H7 (cell line): ENCODE measurements around the gene RNF224. TPM values are rescaled to one million over a fixed set of nuclear protein-coding genes. Genes with fewer than 3 reads are reported as not detected.

Experiments
- DNase-seq: peaks from one replicate; pipeline ENCODE4 v3.0.0; 2012
- H3K27me3 ChIP-seq: 2 replicates; pipeline ENCODE4 v1.6.0; 2011; ENCODE audit warnings: mild to moderate bottlenecking, low read length; ENCODE audit not compliant: control insufficient read depth, insufficient read depth
- H3K36me3 ChIP-seq: replicated peaks from 2 replicates; pipeline ENCODE4 v1.5.1; 2011; ENCODE audit warnings: low read length; ENCODE audit not compliant: control insufficient read depth, insufficient read depth
- H3K4me3 ChIP-seq: 2 replicates; pipeline ENCODE4 v1.5.1; 2011; ENCODE audit warnings: low read depth, mild to moderate bottlenecking, control low read depth, low read length, moderate library complexity; ENCODE audit not compliant: insufficient read depth
- total RNA-seq: library from RNA; depleted of rRNA; stranded (reverse); fragments of >200 nt; shearing (Covaris generic); gene quantifications from 2 replicates; pipeline ENCODE4 v1.2.3, GENCODE V29; 2014

RNF224 gene
- total RNA-seq, 1 experiment from 2014 or later = not detected

DNA sequence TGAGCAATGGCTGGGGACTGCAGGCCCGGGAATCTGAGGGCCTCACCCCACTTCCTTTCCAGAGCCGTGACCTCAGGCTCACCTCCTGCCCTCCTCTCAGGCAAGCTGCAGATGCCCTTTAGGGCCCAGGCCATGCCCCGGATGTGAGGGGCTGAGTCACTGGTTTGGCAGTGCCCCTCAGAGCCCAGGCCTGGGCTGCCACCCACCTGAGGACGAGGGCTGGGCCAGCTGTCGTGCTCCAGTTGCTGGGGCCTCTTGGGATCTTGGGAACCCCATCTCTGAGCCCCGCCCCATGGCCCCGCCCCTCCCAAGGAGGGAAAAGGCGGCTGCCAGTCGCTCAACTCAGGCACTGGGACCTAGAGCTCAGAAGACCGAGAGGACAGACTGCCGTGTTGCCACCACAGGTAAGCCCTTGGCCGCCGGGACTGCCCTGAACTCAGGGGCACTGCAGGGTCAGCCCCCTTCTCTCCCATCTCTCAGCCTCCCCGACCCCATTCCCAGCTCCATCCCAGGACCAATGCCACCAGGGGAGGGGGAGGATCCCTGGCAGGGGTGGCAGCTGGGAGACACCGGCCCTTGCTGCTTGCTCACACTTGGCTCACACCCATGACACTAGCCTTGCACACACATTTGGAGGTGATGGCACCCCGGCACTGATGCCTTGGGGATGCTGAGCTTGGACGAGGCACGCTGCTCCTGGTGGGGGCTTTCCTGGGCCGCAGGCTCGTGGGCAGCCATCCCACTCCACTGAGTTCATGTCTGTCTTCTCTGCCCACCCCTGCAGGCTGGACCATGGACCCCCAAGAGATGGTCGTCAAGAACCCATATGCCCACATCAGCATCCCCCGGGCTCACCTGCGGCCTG is 2.2 kb upstream of the RNF224 start, which contains the start of gene CYSRT1:
Gene CYSRT1, plus strand, starts transcription at position 345 of the 865 bp plus-strand sequence. Its CDS starts 448 bp downstream, at position 793.
- DNase-seq = no peak
- Histone ChIP-seq H3K36me3 (no peaks in the 10 kb centered on the region), H3K4me3 (peak within 1 kb of the TSS; percentile 78), H3K27me3 (peaks cover 10% of the 10 kb centered on the region)

DNA sequence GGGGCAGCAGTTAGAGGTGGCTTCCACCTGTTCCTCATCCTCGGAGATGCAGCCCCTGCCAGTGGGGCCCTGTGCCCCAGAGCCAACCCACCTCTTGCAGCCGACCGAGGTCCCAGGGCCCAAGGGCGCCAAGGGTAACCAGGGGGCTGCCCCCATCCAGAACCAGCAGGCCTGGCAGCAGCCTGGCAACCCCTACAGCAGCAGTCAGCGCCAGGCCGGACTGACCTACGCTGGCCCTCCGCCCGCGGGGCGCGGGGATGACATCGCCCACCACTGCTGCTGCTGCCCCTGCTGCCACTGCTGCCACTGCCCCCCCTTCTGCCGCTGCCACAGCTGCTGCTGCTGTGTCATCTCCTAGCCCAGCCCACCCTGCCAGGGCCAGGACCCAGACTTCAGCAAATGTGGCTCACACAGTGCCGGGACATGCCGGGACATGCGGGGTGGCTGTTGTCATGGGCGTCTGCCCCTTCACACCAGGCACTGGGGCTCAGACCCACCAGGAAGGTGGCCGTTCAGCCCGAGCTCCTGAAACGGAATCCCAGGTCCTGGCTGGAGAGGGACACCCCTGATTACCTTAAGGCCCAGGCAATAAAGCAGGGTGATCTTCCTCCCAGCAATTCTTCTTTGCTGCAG is 1.5 kb upstream of the RNF224 start:
- peaks cover 10% of the 10 kb centered on the region for H3K27me3 ChIP-seq
- no peak overlapping the region for H3K4me3 ChIP-seq
- no peak for DNase-seq
- no peaks in the 10 kb centered on the region for H3K36me3 ChIP-seq

DNA sequence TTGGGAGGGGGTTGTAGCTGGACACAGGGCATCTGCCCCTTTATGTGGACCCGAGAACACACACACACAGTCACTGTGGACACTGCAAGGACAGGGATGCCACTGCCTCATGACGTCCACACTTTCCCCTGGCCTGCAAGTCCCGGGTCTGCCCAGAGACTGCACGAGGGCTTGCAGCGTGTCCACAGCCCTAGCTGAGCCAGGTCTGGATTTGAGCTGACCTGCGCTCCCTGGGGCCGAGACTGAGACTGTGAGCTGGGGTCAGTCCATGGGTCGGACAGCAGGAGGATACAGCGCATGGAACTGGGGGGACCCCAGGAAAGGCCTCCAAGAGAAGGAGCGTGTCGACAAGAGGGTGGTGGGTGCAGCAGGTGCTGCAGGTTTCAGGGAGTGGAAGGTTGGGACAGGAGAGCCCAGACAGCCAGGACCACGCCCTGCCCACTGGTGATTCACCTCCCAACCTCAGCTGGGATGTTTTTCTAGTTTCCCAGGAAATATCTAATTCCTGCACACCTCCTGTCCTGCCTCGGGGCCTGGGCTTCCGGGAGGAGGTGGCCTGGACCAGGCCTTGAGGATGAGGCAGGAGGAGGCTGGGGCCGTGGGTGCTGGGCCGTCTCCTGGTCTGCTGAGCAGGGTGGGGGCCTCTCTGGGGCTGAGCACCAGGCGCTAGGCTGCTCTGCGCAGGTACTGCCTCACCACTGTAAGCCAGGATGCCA is 806 bp upstream of the RNF224 start:
- no peak for DNase-seq
- no peak overlapping the region for H3K4me3 ChIP-seq
- H3K27me3 ChIP-seq = peaks cover 10% of the 10 kb centered on the region
- no peaks in the 10 kb centered on the region for H3K36me3 ChIP-seq

DNA sequence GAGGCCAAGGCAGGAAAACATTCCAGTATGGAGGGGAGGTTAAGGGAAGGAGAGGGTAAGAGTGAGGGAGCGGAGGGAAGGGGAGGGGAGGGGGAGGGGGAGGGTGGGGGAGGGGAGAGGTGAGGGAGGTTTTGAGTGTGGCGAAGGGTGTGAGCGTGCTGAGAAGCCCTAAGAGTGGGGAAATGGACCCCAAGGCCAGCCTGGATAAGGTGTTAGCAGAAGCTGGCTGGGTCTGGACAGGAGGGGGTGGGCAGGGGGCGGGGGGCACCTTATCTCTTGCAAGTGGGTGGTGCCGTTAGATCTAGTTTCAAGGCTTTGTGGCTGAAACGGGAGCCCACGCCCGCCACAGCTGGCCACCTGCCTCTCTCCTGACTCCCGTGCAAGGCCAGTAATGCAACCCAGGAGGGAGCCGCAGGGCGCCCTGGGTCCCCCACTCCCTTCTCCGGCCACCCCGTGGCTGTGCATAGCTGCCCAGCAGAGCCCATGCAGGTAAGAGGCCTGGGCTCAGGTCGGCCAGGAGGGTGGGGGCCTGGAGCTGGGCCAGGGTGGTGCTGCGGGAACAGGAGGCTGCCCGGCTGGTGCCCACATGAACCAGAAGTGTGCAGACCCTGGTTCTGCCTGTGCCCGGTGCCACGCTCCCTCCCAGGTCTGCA is 677 bp downstream of the RNF224 start:
- Histone ChIP-seq H3K36me3 (no peaks in the 10 kb centered on the region), H3K27me3 (no peaks in the 10 kb centered on the region; the same call in 1 of the 2 replicates), H3K4me3 (no peak overlapping the region)
- DNase-seq = no peak

DNA sequence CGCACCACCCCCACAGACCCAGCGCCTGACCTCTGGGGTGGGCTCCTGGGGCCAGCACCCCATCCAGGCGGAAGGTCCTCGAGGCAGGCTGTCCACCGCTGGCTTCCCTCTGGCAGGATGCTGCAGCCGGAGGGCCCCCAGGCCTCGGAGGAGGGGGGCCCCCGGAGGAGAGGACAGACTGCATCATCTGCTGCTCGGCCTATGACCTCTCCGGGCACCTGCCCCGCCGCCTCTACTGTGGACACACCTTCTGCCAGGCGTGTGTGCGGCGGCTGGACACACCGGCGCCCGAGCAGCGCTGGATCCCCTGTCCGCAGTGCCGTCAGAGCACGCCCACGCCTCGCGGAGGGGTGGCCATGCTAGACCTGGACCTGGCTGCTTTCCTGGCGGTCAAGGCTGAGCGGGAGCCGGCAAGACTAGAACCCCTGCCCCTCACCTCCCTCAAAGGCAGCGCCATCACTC is 1.2 kb downstream of the RNF224 start:
- Histone ChIP-seq H3K36me3 (no peaks in the 10 kb centered on the region), H3K4me3 (no peak overlapping the region), H3K27me3 (no peaks in the 10 kb centered on the region)
- DNase-seq = no peak

DNA sequence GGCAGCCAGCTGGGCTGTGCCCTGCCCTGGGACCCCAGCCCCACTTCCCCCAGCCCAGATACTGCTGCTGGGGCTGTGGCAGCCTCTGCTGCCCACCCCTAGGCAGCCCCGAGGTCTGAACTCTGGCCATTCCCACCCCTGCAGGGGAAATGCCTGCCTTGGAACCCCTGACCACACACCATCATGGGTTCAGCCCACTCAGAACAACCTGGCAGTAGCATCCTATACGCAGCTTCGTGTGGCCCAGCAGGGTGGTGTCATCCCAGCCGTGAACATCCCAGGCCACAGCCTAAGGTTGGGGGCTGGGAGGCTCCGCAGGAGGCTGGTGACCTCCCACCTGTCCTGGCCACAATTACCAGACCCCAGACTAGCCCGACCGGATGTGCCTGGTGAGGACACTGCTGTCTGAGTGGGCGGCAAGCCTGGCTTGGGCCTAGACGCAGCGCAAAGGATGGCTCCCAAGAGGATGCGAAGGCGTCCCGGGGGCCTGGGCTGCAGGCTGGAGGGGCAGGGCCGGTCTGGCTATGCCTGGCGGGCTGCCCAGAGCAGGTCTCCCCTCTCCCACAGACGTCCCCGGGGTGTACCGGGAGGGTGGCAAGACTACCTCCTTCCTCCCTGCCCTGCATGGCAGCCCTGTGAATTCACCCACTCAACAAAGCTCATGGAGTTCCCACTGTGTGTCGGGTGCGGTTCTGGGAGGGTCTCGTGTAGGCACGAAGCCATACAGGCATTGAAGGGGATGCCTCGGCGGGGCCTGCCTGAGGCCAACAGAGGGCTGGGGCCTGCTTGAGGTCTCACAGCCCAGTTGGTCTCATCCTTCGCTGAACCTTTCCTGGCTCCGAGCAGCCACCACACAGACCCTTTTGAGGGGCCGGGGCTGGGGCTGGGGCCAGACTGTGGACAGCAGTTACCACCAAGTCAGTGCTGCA is 1.9 kb downstream of the RNF224 start:
- Histone ChIP-seq H3K27me3 (no peaks in the 10 kb centered on the region), H3K36me3 (no peaks in the 10 kb centered on the region)
- DNase-seq = no peak

DNA sequence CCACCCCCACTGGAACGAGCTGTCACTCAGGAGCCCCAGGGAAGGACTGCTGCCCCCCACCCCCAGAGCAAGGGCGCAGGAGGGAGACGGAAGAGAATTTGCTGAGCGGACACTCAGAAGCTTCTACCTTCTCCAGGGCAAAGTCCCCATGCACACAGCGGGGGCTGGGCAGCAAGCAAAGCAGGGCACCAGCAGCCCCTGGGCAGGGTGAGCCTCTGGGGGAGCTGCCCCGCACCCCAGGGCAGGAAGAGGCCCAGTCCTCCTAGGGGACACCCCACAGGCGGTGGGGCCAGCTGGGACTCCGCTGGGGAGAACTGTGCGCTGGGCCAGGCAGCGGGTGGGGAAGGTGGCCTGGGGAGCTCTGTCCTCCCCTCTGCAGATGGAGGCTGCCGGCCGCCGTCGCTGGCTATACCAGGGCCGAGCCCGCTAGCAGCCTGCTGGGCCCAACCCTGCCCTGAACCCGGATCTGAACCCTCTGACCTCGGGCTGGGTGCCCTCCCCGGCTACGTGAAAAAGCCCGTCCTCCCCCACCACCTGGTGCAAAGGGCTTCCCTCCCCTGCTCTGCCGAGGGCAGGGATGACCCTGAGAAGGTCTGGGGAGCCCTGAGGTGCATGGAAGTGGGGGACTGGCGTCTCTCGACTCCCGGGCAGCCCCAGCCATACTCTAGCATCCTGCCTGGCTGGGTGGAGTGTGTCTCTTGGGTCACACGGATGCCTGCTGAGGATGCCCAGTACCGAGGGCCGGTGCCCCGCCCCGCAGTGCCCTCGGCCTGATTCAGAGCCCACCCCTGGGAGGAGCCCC is 2.8 kb downstream of the RNF224 start:
- Histone ChIP-seq H3K36me3 (no peaks in the 10 kb centered on the region), H3K4me3 (no peak overlapping the region), H3K27me3 (no peaks in the 10 kb centered on the region)
- no peak for DNase-seq

More for the DNA sequence above, 1.9 kb downstream of the RNF224 start:
- H3K4me3 ChIP-seq = no peak overlapping the region

DNA sequence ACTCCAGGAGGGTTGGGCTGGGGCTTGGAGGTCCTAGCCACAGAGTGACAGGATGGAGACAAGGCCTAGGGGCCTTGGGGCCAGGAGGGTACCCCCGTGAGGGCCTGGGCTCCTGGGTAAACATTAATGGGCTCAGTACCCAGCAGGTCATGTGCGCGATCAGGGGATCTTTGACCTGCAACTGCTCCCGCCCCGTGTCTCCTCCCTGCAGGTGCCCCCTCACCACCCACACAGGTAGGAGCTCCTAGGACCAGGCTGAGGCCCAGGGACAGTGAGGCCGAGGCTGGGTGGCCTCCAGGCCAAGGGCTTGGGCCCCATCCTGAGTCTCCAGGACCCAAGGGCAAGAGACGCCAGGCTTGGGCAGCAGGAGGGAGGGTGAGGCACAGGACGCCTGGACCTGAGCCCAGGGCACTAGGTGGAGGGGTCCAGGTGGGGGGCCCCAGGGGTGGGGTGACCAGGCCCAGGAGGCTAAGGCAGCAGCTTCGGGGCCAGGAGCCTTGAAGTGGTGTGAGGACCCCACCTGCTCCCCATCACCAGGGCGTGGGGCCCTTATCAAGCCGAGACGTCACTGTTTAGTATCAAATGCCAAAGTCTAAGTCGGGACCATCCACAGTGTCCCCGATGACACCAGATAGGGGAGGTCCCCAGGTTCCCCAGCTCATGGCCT is 3.5 kb downstream of the RNF224 start, which contains the start of gene SLC34A3:
Gene SLC34A3, plus strand, starts transcription at position 197 of the 667 bp plus-strand sequence. CDS start 802 bp downstream, outside the sequence.
- Histone ChIP-seq H3K4me3 (no peak within 1 kb of the TSS), H3K36me3 (no peaks in the 10 kb centered on the region), H3K27me3 (no peaks in the 10 kb centered on the region)
- DNase-seq = no peak

DNA sequence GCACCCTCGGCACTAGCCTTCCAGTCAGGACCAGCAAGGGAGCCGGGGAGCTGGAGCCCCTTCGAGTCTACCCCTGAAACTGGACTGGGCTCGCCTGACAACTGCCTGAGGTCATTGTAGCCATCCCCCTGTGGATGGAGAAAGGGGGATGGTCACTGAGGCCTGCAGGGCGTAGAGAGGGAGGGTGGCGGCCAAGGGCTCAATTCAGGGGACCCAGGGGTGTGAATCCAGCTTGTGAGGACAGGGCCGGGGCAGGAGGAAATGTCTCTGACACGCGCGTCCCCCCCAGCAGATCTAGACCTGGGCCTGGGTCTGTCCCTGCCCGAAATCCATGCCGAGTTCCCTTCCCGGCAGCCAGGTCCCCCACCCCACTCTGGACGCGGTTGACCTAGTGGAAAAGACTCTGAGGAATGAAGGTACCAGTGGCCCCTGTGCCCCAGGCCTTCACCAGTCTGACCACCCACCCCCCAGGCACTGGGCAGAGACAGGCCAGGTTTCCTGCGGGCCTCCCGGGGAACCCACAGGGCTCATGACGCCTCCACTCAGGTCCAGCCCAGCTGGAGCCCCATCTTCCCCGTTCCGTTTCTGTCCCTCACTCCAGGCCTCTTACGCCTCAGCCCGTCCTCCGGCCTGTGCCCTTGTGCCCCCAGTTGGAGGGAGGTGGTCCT is 4.2 kb downstream of the RNF224 start:
- Histone ChIP-seq H3K27me3 (no peaks in the 10 kb centered on the region), H3K4me3 (no peak overlapping the region), H3K36me3 (no peaks in the 10 kb centered on the region)
- DNase-seq = no peak

DNA sequence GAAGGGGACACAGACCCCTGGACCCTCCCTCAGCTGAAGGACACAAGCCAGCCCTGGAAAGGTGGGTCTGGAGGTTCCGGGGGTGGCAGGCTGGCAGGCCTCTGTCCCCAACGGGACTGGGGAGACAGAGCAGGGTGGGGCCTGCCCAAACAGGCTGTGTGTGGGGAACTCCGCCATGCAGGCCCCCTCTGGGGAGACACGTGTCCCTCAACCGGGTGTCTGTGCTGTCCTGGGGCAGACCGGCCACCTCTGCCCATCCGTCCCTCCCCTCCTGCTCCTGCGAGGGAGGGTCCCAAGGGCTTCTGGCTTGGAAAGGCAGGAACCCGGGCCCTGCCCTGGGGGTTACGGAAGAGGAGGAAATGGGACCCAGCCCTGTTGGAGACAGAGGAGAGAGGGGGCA is 4.8 kb downstream of the RNF224 start:
- no peaks in the 10 kb centered on the region for H3K27me3 ChIP-seq
- no peak for DNase-seq
- H3K4me3 ChIP-seq = no peak overlapping the region
- no peaks in the 10 kb centered on the region for H3K36me3 ChIP-seq

DNA sequence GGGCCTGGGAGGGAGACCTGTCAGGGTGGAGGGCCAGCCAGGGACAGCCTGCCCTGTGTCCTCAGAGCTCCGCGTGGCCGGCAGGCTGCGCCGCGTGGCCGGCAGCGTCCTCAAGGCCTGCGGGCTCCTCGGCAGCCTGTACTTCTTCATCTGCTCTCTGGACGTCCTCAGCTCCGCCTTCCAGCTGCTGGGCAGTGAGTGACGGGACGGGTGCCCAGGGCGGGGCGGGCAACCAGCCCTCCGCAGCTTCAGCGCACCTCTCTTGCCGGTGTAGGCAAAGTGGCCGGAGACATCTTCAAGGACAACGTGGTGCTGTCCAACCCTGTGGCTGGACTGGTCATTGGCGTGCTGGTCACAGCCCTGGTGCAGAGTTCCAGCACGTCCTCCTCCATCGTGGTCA is 5.2 kb downstream of the RNF224 start:
- H3K4me3 ChIP-seq = no peak overlapping the region
- DNase-seq = no peak
- no peaks in the 10 kb centered on the region for H3K27me3 ChIP-seq
- H3K36me3 ChIP-seq = no peaks in the 10 kb centered on the region
